Activated CD4-positive, CD25-positive, alpha-beta regulatory T cell (primary cell): Measurements from ENCODE around the gene GATA5.

Experiments used
- DNase-seq, 4 experiments: peaks; one replicate each; lab custom pipeline; 2025; lab: John Stamatoyannopoulos, UW

The GATA5 gene

DNA sequence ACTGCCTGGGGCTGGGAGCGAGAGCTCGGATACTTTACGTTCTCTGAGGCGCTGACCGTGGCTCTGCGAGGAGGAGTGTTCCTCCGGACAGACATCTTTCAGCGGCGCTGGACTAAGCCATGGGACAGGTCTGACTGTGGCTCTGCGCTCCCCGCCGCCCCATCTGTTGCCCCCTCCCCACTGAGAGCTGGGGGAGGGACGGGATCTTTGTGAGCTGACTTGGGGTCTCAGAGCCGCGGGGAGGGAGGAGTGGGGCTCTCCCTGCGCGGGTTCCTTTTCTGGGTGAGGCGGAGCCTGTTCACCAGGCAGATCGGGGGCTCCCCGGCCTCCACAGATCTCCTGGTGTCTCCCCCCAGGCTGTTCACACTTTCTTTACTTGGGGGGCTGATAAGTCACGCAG lies 11.3 kb upstream of the GATA5 start:
- no peak for DNase-seq

GRCh38 chr20:62486484-62486883 lies 10.7 kb upstream of the GATA5 start:
- DNase-seq = no peak

- no peak for DNase-seq
Observed at GRCh38 chr20:62485701-62486089, 9.9 kb upstream of the GATA5 start.

DNA sequence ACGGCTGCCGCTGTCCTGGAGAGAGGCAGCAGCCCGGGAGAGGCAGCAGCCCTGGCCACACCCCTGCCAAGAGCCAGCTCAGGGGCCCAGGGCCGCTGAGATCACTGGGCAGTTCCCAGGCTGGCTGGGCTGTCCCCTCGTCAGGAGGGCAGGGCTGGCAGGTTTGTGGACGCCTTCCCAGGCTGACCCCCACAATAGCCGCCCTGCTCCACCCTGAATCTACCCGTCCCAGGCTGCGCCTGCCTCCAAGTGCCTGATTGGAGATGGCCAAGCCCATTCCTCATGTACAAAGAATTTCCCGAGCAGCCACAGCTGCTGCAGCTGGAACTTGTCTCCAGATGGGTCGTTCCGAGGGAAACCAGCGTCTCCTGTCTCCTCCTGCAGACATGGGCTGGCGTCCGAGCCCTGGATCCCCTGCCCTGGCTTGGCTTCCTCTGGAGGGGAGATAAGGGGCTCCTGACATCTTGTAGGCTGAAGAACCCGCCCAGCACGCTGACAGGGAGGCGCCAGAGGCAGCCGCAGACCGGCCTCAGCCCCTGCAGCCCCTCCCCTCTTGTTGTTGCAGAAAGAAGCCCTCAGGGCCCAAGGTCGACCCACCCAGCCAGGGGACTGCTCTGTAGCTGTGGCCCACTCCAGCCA lies 9.4 kb upstream of the GATA5 start:
- DNase-seq = no peak

GRCh38 chr20:62484478-62484877 lies 8.7 kb upstream of the GATA5 start:
- no peak for DNase-seq

DNA sequence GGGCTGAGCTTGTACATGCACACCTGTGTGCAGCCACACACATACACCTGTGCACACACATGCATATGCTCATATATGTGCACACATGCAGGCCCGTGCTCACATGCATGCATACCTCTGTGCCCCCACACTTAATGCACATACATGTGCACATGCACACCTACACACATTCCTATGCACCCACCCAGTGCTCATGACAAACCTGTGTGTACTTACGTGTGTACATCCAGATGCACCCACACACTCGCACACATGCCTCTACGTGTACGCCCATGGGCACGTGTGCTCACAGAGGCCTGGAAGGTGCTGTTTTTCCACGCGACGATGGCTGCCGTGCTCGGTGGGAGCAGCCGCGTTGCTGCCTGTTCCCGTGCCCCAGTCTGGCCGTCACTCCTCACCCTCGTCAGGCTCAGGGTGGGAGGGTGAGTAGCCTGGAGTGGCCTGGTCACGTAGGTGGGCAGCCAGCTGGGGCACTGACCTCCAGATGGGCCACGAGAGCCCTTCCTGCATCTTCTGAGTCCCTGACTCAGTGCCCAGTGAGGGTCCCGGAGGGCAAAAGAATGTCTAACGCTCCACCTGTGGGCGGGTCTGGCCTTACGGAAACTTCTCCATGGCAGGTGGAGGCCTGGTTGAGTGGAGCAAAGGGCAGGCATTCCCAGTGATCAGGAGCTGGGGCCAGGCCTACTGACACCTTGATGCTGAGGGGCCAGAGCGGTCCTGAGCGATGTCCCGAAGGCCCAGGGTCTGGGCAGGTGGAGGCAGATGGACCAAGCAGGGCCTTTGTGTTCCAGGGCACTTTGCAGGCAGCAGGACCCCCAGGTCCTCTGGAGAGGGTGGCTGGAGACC lies 8.0 kb upstream of the GATA5 start:
- no peak for DNase-seq

DNA sequence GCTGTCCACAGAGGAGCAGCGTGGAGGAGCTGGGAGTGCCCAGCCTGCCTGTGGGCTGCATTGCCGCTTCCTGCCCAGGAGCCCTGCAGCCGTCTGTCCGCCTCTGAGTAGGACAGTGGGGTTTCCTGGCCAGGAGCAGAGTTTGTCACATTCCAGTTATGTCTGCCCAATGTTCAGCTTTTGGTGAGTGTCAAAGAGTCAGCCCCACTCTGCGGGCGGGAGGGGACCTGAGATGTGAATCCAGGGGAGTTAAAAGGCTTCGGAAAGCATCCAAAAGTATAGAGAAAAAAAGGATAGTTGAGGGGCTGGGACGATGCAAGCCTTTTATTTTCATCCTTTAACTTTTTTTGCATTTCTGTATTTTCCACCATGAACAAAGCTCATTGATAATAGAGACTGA lies 7.2 kb upstream of the GATA5 start:
- no peak for DNase-seq

DNA sequence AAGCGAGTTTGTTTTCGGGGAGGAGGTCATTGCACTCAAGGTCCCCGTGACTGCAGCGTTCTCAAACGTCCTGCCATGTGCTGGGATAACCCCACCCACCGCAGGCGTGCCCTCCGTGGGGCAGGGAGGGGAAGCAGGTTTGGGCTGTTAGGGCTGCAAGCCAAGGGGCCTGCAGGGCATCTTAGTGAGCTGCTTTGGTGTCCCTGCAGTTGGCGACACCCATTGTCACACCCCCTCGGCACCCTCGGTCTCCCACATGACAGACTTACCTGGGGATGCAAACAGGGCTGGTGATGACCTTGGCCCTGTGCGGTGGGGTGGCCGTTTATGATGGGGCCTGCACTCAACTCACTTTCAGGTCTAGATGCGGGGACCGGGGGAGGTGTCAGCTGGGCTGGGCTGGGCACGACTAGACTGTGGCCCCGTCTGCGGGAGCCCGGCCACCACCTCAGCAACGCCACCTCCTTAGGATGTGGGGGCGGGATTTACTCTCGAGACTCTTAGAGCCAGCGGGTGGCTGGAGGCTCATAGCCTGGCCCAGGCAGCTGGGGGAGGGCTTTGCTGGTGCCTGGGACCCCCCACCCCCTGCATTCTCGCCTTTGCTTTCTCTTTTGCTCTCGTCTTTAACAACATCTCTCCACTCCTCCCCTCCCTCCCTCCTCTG lies 6.5 kb upstream of the GATA5 start:
- DNase-seq = no peak

DNA sequence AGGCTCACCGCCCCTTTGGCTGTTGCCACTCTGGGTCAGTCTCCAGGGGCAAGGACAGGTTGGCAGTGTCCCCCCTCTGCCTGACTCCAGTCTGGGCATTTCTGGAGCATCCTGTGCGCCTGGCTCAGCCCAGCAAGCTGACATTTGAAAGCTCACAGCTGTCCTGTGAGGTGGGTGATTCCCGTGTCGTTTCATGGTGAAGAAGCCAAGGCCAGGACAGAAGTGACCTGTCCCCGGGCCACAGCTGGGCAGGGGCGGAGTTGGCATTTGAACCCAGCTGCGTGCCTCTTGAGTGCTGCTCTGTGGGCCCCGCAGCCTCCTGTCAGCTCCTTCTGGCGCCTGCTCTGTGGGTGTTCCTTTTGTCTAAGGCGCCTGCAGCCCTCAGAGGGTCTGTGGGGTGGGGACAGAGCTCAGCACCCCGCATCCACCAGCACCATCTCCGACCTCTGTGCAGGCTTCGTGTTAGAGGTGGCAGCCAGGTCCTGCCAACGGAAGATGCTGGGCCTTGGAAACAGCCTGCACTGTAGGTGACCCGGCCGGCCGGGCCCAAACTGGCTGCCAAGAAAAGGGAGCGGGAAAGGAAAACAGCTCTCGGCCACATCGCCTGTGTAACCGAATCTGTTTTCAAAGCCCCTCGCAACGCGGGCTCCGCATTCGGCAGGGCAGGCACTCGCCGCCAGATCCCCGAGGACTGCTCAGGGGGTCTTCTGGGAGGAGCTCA lies 5.8 kb upstream of the GATA5 start:
- DNase-seq = no peak

GRCh38 chr20:62480318-62480717 lies 4.5 kb upstream of the GATA5 start:
- no peak for DNase-seq

- no peak for DNase-seq
Observed at GRCh38 chr20:62479656-62480055, 3.9 kb upstream of the GATA5 start.

DNA sequence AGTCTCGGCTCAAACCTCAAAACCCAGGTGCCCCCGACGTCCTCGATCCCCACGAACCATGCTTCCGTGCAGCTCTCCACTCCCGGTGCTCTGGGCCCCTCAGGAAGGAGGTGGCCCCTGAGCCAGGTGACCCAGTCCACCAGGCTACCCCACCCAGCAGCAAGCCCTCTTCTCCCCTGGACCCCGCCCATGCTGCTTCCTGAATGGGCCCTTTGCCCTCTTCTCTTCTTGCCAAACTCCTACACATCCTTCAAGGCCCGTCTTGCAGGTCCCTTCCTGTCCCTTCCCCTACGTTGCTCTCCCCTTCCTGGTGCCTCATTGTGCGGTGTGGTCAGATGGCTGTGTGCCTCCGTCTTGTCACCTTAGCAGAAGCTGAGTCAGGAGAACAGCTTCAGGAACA lies 3.4 kb upstream of the GATA5 start:
- no peak for DNase-seq

DNA sequence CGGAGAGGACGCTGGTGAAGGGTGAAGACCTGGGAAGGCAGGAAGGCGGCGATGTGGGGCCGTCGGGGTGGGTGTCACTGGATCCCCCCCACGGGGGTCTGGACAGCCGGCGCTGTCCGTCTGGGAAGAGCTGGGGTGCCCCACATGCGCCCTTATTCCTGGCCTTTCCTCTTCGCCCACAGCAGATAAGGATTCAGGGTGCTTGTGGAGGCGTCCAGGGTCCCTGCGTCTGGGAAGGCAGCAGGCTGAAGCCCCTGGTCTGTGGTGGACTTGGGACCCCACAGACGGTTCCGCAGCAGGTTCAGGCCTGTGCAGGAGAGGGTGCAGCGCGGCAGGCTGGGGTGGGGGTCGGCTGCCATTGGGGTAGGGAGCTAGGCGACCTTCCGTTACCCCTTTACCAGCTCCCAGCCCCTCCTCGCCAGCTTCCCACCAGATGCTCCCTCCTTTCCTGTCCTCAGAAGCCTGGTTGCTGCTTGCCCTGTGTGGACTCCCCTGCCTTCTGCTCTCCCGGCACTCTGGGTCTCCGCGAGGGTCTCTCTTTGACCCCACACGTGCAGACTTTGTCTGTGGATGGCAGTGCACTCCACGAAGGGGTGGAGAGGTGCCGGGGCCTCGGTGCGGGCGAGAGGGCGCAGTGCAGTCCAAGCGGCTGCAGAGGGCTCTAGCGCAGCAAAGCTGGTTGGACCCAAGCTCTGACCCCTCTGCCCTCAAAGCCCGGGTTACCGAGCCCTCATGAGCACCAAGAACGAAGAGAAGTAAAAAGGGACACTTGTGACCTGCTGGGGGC lies 2.1 kb upstream of the GATA5 start:
- DNase-seq = no peak

DNA sequence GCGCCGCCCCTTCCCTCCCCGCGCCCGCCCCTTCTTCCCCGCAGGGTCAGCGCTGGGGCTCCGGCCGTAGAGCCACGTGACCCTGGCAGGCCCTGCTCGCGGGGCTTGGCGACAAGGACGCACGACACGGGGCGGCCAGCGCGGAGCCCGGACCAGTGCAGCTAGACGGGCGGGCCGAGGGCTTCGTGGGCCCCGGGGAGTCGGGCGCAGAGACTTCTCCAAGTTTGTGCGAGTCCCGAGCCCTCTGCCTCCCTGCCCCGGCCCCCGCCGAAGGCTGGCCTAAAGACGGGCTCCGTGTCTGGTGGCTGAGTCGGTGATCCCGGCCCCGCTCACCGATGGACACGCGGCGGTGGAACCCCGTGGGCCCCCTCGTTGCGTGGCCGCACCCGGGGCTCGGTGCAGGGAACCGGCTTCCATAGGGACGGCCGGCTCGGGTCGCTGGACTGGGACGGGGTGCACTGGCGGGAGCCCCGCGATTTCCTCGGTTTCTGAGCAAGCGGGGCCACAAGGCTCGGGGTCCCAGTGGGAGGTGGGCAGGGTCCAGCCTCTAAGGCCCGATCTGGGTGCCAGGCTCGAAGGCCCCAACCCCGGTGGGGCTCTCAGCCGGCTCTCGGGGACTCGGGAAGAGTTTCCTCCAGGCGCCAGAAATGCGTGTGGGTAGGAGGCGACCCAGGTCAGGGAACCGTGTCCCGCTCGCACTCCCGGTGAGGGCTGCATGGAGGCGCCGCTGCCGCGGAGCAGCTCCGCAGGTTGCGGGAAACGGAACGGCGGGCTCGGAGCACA lies 452 bp upstream of the GATA5 start:
- no peak for DNase-seq

- no peak for DNase-seq
Observed at GRCh38 chr20:62475027-62475771, 596 bp downstream of the GATA5 start.

- DNase-seq = no peak
Observed at GRCh38 chr20:62474604-62475026, 1.2 kb downstream of the GATA5 start.

DNA sequence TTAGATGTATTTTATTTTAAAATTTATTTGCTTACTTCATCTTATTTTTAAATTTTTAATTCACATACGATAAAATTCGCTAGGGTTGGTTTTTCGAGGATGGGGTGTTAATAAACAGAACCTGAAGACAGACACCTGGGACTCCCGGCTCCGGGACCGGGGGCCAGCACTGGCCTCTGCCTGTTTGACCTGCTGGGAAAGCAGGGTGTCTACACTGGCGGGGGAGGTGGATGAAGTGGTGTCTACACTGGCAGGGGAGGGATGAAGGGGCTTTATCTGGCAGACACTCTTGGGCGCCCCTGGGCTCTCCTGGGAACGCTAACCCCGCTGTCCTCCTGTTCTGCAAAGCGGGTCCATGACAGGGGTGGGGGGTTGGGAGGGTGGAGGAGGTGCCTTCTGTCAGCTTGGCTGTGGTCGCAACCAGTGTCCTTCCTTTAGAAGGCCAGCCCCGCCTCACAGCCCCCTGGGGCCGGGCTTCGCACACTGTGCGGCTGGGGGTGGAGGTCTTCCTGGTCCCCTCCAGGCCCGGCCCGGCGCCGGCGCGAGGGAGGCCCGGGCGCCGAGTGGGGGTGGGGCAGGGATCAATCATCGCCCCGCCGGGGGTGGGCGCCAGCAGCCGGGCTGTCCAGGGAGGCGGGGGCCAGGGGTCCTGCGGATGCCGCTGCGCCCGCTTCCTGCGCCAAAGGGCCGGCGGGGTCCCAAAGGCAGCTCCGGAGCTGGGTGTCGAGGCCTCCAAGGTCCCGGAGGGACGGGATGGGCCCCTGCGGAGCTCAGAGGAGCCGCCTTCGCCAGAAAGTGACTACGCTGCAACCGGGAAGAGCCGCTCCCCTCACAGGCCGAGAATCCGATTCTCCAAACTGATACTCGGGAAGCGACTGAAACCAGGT lies 1.8 kb downstream of the GATA5 start:
- DNase-seq = no peak

GRCh38 chr20:62472941-62473585 lies 2.7 kb downstream of the GATA5 start:
- DNase-seq = no peak
